HG02852 (cell line): ENCODE data around the gene NRP2.
A peak's percentile ranks its signal among the peaks of the same experiment; 100 is the strongest.

Experiments used
- ATAC-seq: cut with Tn5 transposase; IDR thresholded peaks from one replicate; pipeline ENCODE4 v1.9.1; 2021; ENCODE audit warnings: mild to moderate bottlenecking, moderate library complexity; ENCODE audit not compliant: unreplicated experiment

The NRP2 gene

DNA sequence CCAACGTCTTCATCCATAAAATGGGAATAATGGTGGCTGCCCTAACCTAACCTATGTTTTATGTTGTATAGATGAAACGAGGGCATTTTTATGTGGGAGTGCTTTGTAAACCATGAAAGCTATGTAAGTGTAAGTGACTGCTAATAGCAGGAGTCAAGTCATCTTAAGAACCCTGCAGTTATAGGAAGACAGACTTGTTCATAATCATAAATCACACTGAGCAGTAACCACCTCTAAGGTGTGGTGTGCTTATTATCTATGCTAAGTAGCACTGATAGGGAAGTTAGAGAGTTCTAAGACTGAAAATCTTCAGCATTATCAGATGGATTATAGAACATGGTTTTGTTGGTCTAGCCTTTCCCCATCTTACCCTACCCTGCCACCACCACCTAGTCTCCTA, 24.2 kb upstream of the NRP2 start:
- no peak for ATAC-seq

DNA sequence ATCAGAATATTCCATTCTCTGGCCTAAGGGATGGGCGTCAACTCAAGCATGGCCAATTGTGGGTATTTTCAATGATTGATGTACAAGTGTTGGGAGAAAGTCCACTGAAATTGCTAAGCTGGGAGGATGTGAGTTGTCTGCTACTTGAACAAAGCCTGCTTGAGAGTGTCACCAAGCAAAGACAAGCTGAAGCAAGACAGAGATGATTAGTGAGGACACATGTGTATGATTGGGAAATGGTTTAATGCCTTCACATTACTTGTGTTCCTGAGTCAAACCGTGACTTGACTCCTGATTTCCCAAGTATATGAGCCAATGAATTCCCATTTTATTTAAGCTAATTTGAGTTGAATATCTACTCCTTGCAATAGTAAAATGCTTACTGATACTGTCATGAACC, 23.7 kb upstream of the NRP2 start:
- ATAC-seq, result no peak

DNA sequence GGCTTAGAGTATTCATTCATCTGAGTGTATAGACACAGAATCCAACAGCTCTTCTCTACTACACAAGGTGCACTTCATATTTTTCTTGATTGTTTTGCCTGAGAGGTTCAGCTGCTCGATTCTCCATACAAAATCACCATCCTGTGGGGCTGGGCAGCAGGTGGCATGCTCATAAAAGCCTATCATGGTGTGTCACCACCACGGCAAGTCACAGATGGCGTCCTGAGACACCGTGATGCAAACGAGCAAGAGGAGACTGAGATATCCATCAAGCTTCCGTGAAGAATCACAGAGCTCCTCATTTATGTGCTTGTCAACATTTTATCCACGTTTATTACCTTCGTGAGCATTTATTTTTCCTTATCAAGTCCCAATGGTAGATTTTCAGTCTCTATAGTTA, 22.4 kb upstream of the NRP2 start:
- no peak for ATAC-seq

DNA sequence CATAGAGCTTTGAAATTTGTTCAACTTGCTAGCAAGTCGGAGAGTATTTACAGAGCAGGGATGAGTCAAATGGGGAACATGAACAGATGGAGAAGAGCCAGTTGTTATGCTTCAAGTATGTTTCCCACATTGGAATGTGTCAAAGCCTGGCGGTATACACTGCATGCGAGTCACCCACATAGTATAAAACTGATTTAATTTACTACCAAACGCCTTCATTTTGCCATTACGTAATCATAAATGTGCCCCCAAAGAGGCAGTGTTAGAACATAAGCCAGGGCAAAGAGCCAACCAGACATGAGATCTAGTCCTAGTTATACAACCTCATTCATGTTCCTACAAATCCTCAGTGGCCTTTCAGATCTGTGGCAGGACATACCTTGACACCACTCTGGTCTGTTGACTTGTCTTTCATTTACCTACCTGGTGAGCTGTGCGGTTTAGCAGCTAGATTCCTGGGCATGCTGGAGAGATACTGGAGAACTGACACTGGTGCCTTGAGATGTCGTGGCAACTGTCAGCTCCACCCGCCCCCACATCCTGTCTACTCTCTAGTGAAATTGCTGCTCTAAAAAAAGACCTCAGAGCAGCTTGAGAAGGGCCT, 21.7 kb upstream of the NRP2 start:
- ATAC-seq, result peak; percentile 91

DNA sequence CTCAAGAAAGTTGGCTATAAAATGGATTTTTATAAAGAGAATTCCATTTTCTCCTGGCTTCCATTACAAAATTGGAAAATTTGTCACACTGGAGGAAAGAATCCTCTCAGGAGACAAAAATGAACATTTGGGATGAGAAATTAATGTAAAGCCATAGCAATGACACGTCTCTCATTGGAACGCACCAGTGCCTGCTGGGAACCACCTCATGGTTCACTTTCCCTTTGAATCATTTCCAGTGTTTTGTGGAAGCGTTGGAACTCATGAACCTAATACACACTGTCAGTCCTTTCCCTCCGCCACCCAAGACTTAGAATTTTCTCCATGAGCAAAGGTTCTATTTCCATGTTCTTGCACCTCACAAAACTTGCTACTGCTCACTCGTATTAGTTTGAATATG, 21.0 kb upstream of the NRP2 start:
- no peak for ATAC-seq

DNA sequence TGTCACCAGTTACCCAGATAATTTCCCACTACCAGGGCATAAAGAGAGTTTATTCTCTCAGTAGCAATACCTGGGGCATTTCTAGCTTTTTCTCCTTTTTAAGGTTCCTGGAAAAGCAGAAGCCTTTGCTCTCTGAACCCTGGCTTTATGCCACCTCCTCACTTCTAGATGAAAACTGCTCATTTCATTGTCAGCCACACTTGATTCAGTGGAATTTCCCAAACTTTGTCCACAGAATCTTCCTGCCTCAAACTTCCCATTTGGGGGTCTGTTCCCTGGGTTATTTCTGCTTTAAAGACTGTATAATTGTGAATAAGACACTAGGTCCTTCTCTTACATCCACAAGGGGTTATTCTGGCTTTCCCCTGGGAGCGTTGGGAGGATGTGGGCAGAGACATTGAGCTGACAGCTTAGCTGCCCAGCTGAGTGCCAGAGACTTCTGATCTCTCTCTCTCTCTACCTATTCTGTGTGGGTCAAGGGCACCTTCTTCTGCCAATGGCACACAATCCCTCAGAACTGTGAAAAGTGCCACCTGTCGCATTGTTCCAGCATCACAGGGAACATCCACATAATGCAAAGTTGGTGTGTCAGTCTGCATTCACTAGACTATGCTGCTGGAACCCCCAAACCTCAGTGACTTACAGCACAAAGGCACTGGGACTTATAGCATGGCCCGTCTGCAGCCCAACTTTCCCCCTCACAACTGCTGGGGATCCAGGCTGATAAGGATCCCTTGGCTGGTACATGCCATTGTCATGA, 19.9 kb upstream of the NRP2 start:
- no peak for ATAC-seq

DNA sequence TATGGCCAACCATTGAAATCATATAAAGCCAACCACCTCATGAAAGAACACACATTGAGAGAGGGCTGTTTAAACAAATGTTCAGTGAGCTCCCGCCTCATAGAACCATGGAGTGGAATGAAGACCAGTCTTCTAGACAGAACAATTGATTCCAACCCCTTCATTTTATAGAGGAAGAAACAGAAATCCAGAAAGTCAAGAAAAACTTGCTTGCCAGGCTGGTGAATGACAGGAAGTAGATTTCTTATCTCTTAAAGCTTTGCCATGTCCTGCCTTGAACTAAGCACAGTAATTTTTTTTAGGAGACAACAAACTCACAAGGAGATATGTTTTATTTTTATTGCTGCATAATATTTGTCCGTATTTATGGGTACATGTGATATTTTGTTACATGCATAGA, 16.5 kb upstream of the NRP2 start:
- no peak for ATAC-seq

DNA sequence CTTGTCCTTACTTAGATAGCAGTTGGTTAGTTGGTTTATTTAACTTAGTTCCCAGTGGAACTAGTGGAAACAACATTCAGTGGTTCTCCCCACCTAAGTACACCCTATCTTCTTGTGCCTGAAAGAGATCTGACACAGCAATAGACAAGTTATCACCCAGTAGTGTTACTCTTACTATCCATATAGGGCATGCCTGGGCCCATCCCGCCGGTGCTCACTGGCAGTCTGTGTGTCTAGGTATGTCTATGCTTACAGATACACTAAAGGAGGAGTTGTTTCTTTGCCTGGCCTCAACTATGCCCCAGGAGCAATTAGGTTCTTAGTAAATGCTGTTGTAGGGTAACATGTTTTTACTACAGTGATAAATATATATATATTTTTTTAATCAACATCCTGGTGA, 12.0 kb upstream of the NRP2 start:
- no peak for ATAC-seq

DNA sequence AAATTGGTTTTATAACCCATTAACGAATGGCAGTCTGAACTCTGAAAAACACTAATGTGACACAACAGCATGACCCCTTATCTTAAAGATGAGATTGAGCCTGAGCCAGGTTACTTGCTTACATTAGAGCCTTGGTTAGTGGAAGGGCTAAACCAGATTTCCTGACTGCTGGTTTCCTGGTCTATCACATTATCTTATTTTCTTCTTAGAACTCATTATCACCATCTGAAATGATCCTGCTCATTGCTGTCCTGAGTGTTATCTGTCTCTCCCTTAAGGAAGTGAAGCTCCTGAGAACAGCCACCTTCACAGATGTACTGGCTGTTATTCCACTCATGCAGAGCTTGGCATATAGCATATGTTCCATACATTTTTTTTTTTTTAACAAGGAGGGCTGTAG, 9.0 kb upstream of the NRP2 start:
- no peak for ATAC-seq

DNA sequence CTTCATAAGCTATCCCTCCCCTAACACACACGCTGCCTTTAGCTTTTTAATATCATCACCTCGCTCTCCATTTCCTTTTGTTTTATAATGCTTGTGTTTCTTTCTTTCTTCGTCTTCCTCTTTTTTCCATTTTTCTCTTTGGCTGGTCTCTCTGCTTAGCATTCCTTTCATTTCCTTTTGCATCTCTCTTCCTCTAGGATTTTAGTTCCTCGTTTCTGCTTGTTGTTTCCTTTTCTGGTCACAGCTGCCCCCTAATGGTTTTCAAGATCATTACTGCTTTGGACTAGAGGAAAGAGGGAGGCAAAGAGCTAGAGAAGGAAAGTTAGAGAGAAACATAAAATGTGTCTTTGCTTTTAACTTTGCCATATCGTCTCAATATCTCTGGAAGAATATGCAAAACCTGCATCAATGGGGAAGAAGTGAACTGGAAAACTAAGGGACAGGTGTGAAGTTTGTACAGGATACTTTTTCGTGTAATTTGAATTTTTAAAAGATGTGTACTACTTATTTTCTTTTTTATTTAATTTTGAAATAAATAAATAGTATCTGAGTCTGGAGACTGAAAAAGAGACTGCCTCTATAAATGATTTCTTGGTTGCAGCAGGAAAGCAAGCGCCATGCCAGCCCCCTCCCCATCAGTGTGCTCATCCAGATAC, 6.3 kb upstream of the NRP2 start:
- ATAC-seq, result no peak

DNA sequence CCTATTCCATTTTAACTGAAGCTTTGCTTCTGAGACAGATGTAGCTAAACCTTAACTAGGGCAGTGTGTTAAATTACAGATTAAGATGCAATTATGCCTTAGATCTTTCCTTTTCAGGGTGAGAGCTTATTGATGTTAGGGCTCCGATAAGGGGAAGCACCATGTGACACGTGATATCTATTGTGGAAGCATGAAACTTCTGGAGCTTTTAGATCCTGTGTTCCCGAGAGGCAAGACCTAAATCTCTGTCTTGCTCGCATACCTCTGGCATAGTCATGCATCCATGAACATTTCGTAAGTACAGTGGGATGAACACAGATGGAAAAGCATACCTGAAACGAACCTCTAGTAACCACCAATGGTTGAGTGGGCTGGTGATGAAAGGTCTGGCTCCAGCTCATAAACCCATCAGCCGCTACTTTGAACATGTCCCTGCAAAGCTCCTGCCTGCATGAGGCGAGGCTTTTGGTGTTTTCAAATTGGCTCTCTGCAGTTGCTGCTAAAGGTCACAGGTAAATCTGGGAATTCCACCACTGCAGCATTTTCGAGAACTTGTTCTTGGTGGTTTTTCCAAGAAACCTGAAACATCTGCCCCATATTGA, 3.7 kb upstream of the NRP2 start:
- no peak for ATAC-seq

DNA sequence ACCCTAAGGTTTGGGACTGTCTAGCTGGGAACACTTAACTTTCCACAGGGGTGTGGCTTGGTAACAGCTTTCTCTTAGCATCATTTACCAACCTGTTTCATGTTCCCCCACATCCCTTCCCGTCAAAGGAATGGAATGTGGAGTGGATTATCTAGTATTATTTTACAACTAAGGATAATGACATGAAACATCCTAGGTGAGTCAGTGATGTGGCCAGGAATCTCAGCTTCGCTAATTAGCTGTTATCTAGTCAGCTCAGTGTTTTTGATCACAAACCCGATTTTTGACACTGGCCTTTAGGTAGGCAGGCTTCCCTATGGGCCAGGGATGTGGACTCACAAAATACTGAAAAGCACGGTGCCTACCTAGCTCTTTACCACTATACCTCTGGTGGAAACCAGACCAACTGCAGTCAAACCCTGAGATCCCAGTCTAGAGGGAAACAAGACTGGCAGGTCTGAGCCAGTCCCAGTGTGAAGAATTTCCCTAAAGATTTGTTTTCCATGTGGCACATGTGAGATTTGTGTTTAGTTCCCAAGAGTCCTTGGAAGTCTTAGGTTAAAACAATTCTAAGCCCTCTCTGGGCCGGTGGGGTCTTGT, 2.8 kb upstream of the NRP2 start:
- no peak for ATAC-seq

DNA sequence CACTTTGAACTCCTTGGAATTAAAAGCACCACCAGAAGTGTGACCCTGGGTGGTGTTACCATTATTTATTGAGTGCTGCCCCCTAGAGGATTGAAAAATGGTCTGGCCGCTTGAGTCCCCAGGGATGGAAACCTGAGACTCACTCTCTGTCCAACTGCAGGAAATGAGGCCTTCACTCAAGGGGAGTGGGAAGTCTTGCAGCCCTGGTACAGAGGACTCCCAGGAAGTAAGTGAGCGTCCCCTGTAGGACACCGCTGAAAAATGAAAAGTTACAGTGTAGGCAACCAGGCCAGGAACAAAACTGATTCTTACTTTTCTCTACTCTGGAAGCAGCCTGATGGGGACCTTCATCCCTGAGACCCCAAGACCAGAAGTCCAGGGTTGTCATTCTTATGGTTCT, 2.2 kb upstream of the NRP2 start:
- ATAC-seq, result peak; percentile 39

DNA sequence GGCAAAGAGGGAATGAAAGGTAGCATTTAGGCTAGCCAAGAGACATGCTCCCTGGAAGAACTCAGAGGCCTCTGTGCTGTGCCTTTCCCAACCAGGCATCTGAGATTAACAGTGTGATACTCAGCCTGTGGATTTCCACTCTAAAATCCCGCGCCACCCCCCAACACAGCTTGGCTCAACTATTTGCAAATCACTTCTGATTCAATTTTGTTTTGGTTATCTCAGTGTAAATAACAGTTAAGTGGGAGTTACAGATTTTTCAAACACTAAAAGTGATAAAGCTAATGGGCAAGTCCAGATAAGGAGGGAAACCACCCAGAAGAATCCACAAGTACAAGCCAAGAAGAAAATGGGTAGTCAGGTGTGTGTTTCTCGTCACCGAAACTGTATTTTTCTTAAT, 1.4 kb upstream of the NRP2 start:
- ATAC-seq, result no peak

DNA sequence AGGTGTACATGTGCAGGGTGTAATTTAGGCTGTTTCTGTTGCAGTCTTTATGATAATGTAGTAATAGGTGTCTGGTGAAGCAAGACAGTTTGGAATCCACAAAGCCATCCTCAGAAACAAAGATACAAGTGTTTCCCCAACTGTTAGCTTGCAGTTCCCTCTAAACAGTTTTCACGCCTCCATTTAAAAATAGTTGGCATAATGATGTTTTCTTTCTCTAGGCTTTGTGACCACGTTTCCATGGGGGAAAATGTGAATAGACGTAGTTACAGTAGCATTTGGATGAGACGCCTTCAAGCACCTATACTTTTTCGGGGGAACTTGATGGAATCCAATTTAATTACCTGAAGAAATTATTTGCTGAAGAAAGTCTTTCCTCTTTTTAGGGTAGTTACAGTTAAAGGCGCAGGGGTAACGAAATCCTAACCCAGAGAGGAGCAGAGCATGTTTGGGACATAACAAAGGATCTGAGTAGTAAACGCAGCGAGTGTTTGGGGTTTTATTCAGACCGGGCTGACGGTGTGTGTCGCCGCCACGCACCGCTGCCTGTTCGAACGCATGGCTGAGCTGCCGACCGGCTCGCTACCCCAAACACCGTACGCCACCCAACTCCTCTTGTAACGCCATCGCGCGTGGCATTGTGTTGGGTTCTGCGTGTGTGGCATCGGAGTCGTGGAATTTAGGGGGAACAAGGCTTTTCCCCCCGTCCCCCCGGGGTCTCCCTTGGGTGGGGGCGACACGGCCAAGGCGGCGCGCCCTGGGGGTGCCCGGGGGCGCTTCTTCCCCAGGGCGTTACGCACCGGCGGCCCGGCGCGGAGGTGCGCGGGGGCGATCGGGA, 681 bp upstream of the NRP2 start:
- peak; percentile 34 for ATAC-seq

DNA sequence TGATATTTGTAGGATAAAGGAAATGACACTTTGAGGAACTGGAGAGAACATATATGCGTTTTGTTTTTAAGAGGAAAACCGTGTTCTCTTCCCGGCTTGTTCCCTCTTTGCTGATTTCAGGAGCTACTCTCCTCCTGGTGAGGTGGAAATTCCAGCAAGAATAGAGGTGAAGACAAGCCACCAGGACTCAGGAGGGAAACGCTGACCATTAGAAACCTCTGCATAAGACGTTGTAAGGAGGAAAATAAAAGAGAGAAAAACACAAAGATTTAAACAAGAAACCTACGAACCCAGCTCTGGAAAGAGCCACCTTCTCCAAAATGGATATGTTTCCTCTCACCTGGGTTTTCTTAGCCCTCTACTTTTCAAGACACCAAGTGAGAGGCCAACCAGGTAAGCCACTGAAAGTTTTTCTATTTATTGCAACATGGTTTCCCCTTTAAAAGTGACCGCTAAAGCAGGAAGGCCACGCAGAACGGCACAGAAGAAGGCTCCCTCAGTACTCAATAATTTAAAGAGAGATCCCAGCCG, 735 bp downstream of the NRP2 start:
- ATAC-seq, result no peak

DNA sequence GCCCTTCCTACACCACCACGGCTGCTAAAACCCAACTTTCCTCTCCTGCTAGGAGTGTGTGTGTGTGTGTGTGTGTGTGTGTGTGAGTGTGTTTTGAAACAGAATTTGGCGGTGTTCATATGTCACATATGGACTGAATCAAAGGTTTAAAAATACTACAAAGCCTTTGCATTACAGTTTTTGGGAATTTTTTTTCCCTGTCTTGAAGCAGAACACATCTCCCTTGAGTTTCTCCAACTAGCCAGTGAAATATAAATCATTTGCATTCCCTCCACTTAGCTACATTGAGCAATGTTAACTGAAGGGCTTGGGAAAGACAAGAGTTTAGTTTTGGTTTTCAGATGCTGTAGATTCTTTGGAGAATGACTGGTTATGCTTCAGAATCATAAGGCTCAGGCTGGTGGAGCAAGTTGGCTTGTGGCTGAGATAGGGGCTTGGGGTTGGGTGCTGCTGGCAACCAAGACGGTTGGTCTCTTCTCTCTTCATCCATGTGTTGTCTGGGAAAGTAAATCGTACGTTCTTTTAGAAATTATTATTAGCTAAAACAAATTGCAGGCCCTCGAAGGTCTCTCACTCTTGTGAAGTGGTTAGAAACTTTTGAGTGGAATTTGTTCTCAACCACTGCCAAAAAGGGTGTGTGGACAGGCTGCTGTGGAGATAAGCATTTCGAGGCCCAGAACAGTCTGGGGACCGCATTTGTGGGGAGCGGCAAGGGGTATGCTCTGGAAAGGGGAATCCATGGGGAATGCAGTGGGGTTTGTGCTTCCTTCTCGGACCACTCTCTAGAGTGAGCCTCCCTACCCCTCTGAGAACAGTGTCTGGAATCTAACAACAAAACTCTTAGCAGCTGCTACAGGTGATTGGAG, 1.4 kb downstream of the NRP2 start:
- ATAC-seq, result no peak

DNA sequence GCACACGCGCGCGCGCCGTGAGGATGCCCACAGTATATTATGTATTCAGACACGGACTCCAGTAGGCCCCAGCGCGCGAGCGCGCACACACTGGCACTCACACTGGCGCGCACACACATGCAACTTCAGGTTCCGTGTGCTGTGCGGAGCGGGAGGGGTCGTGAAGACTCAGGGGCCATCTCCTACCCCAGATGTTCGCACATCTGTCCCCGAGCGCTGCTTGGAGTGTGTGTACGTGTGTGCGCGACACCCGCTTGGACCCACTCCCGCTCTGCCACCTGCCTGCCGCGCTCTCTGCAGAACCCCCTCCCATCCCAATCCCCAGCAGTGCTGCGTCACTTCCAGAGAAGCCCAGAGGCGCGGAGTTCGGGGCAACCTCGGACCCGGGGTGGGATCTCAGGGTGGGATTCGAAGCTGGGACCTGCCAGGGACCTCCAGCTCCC, 2.6 kb downstream of the NRP2 start:
- no peak for ATAC-seq

DNA sequence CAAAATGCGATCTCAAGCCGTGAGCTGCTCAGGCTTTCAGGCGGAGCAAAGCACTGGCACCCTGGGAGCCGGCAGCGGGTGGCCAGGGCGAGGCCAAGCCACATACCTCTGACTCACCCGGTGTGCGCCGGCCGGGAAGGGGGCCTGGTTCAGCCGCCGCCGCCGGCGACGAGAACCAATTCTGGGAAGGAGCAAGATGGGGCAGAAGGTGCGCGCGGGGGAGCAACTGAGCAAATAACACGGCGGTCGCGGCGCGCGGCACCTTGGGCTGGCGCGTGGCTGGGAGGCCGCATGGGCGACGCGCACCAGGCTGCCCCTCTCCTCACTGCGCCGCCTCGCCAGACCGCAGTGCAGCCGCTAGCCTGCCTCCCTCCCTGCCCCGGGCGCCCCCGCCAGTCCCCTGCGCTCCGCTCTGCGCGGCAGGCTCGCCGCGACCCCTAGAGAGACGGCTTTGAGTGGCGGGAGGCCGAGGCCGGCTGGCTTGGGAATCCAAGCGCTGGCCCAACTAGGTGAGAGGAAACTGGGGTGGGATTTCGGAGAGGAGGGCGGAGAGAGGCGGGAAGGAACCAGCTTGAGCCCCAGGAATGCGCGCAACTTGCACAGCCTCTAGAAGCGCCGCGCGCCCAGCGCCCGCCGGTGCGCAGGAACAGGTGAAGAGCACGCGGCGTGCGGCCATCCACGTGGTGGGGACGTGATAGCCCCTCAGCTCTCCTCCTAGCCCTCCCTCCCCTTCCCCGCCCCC, 3.2 kb downstream of the NRP2 start:
- ATAC-seq, result no peak
